DND-41 (cell line): ENCODE results near the gene DPP6.

Experiments
- ATAC-seq: fragments of 200-7000 bp; cut with Tn5 transposase; 3 replicates; pipeline ENCODE4 v1.9.1; 2021; ENCODE audit warnings: low read depth; ENCODE audit not compliant: insufficient read depth
- DNase-seq: peaks from one replicate; pipeline ENCODE4 v3.0.0-alpha.2; 2020
- H2AFZ ChIP-seq: 2 replicates; pipeline ENCODE4 v1.6.0; 2012; ENCODE audit warnings: low read depth, low read length
- H3K27ac ChIP-seq: 2 replicates; pipeline ENCODE4 v1.5.1; 2012; ENCODE audit warnings: low read length, inconsistent platforms
- H3K27me3 ChIP-seq: fragments of 200-600 bp; sonication (generic); 2 replicates; pipeline ENCODE4 v1.6.0; 2012; ENCODE audit warnings: low read length, mild to moderate bottlenecking, inconsistent platforms; ENCODE audit not compliant: insufficient read depth, poor library complexity
- H3K36me3 ChIP-seq: 2 replicates; pipeline ENCODE4 v1.5.1; 2012; ENCODE audit warnings: low read length, inconsistent platforms; ENCODE audit not compliant: insufficient read depth
- H3K4me1 ChIP-seq: 2 replicates; pipeline ENCODE4 v1.5.1; 2012; ENCODE audit warnings: mild to moderate bottlenecking, low read length; ENCODE audit not compliant: insufficient read depth
- H3K4me2 ChIP-seq: 2 replicates; pipeline ENCODE4 v1.6.0; 2012; ENCODE audit warnings: mild to moderate bottlenecking, moderate library complexity, low read length, inconsistent platforms; ENCODE audit not compliant: insufficient read depth
- H3K4me3 ChIP-seq, 2 experiments: fragments of 200-600 bp in 1 of 2; shearing (Covaris generic) in 1 of 2; 2 replicates each; pipeline ENCODE4 v1.5.1; 2012 to 2016; ENCODE audit warnings: inconsistent platforms in 2 of 2, low read length in 2 of 2, mild to moderate bottlenecking in 2 of 2, low read depth in 1 of 2, moderate library complexity in 1 of 2
- H3K79me2 ChIP-seq: 2 replicates; pipeline ENCODE4 v1.6.0; 2012; ENCODE audit warnings: low read length, inconsistent platforms; ENCODE audit not compliant: insufficient read depth
- H3K9ac ChIP-seq: 2 replicates; pipeline ENCODE4 v1.6.0; 2012; ENCODE audit warnings: low read depth, mild to moderate bottlenecking, inconsistent platforms, low read length, moderate library complexity
- H3K9me3 ChIP-seq: 2 replicates; pipeline ENCODE4 v1.5.1; 2012; ENCODE audit warnings: low read length, moderate library complexity, mild to moderate bottlenecking, inconsistent platforms; ENCODE audit not compliant: insufficient read depth, severe bottlenecking
- H4K20me1 ChIP-seq: 2 replicates; pipeline ENCODE4 v1.6.0; 2012; ENCODE audit warnings: low read length; ENCODE audit not compliant: insufficient read depth
- EZH2 ChIP-seq: IDR thresholded peaks from 3 replicates; pipeline ENCODE4 v1.6.1; 2012; ENCODE audit warnings: borderline replicate concordance, low read depth, mild to moderate bottlenecking, moderate library complexity, low read length, inconsistent platforms; ENCODE audit not compliant: severe bottlenecking
- TF ChIP-seq, protein P1 (sequence below): IDR thresholded peaks from 2 replicates; pipeline ENCODE4 v1.5.1; 2012; ENCODE audit warnings: borderline replicate concordance, low read length, moderate library complexity, mild to moderate bottlenecking; ENCODE audit not compliant: poor library complexity, severe bottlenecking; ENCODE audit errors: extremely low read depth

DPP6 gene

DNA sequence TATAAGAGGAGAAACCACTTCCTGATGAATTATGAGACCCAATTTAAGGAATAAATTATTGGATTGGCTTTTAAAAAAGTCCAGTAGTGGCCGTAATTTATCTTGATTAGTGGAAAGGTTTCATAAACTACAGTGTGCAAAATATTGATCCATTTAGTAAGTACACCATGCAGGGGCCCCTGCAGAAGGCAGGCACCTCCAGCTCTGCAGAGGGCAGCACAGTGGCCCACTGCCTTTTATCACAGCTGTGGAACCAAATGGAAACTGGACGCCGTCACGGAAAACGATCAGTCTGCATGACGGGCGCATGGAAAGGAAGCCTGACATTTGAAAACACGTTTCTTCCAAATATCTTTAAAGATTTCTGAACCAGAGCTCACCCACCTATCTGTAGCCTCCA is 204.0 kb downstream of the DPP6 start:
- TF ChIP-seq, protein P1, sequence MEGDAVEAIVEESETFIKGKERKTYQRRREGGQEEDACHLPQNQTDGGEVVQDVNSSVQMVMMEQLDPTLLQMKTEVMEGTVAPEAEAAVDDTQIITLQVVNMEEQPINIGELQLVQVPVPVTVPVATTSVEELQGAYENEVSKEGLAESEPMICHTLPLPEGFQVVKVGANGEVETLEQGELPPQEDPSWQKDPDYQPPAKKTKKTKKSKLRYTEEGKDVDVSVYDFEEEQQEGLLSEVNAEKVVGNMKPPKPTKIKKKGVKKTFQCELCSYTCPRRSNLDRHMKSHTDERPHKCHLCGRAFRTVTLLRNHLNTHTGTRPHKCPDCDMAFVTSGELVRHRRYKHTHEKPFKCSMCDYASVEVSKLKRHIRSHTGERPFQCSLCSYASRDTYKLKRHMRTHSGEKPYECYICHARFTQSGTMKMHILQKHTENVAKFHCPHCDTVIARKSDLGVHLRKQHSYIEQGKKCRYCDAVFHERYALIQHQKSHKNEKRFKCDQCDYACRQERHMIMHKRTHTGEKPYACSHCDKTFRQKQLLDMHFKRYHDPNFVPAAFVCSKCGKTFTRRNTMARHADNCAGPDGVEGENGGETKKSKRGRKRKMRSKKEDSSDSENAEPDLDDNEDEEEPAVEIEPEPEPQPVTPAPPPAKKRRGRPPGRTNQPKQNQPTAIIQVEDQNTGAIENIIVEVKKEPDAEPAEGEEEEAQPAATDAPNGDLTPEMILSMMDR = no peak
- TF ChIP-seq EZH2 = no peak
- H3K27ac ChIP-seq = no peak overlapping the region
- no peak overlapping the region for H3K4me3 ChIP-seq
- no peaks in the 10 kb centered on the region for H4K20me1 ChIP-seq
- H2AFZ ChIP-seq = no peak overlapping the region
- H3K79me2 ChIP-seq = no peaks in the 10 kb centered on the region
- ATAC-seq (no peak), DNase-seq (no peak)
- H3K9ac ChIP-seq = no peak overlapping the region
- no peak overlapping the region for H3K4me2 ChIP-seq
- H3K4me1 ChIP-seq = no peaks in the 10 kb centered on the region
- H3K36me3 ChIP-seq = no peaks in the 10 kb centered on the region
- H3K27me3 ChIP-seq = no peaks in the 10 kb centered on the region
- H3K9me3 ChIP-seq = no peaks in the 10 kb centered on the region

DNA sequence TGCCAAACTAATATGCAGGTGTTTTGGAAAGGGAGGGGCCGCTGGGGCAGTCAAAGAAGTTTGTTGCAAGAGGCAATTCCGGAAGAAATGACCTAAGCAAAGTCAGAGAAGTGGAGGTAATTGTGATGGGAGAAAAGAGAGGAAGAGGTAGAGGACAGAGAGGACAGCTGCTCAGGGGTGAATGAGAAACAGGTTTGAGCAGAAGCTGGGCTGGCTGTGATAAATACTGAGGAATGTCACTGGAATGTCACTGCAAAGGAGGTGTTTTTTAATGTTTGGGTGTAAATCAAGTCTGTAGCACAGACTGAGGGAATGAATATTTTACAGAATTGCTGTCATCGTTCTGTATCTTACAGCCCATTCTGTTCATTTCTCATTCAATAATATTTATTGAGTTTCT is 207.2 kb downstream of the DPP6 start:
- Histone ChIP-seq H3K4me3 (no peak overlapping the region), H3K9ac (no peak overlapping the region), H3K79me2 (no peaks in the 10 kb centered on the region), H4K20me1 (no peaks in the 10 kb centered on the region), H3K36me3 (no peaks in the 10 kb centered on the region), H3K27ac (no peak overlapping the region), H3K4me2 (no peak overlapping the region), H3K4me1 (no peaks in the 10 kb centered on the region), H3K9me3 (no peaks in the 10 kb centered on the region), H3K27me3 (no peaks in the 10 kb centered on the region), H2AFZ (no peak overlapping the region)
- TF ChIP-seq EZH2 = no peak
- TF ChIP-seq, protein P1 = no peak
- ATAC-seq (no peak), DNase-seq (no peak)

DNA sequence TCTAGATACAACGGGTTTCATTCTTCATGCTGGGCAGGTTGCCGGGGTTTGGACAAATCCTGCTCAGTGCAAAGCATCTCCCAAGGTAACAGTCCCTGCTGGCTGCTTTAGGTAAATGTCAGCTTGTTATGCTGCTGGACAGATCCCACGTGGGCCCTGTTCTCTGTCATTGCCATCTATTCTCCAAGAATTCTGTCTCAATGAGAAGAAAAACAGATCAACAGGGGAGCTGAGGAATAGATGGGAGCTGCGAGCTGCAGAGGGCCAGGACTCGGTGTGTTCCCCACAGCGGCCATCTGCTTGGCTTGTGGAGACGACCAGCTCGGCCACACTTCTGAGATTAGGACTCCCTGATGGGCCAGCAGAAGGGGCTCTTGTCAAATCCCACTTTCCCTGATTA is 235.2 kb downstream of the DPP6 start:
- H3K9ac ChIP-seq = no peak overlapping the region
- TF ChIP-seq EZH2 = no peak
- no peak for DNase-seq
- H3K4me2 ChIP-seq = no peak overlapping the region
- no peaks in the 10 kb centered on the region for H3K27me3 ChIP-seq
- no peaks in the 10 kb centered on the region for H3K36me3 ChIP-seq
- no peaks in the 10 kb centered on the region for H3K4me1 ChIP-seq
- ATAC-seq = no peak
- no peaks in the 10 kb centered on the region for H3K79me2 ChIP-seq
- no peaks in the 10 kb centered on the region for H4K20me1 ChIP-seq
- no peak overlapping the region for H3K4me3 ChIP-seq
- no peaks in the 10 kb centered on the region for H3K9me3 ChIP-seq
- H3K27ac ChIP-seq = no peak overlapping the region
- no peak overlapping the region for H2AFZ ChIP-seq

DNA sequence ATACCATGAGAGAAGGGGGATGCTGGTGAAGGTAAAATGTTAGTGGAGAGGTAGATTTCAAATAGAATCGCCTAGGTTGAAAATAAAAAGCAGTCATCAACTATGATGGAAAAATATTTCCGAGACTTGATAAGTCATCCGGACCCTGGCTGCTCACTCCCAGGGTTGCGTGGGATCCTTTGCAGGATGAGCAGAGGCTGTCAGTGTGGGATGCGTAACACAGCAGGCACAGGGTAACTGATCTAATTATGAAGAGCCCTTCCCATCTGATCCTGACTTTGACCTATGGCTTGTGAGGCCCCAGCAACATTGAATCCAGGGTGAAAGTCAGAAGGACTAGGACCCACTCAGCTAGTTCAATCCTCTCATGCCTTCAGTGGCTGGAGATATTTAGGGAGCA is 236.9 kb downstream of the DPP6 start:
- ATAC-seq (no peak), DNase-seq (no peak)
- no peak overlapping the region for H3K4me3 ChIP-seq
- no peaks in the 10 kb centered on the region for H3K9me3 ChIP-seq
- TF ChIP-seq, protein P1 = no peak
- TF ChIP-seq EZH2 = no peak
- no peak overlapping the region for H2AFZ ChIP-seq
- H3K4me2 ChIP-seq = no peak overlapping the region
- H4K20me1 ChIP-seq = no peaks in the 10 kb centered on the region
- H3K79me2 ChIP-seq = no peaks in the 10 kb centered on the region
- H3K27me3 ChIP-seq = no peaks in the 10 kb centered on the region
- H3K27ac ChIP-seq = no peak overlapping the region
- no peaks in the 10 kb centered on the region for H3K36me3 ChIP-seq
- no peaks in the 10 kb centered on the region for H3K4me1 ChIP-seq
- H3K9ac ChIP-seq = no peak overlapping the region
